GM23248 (cell line): ENCODE data around the gene SETD2.

Experiments used
- EZH2 ChIP-seq: fragments of 200-600 bp; sonication (generic); IDR thresholded peaks from 2 replicates; pipeline ENCODE4 v1.6.1; 2018; ENCODE audit warnings: antibody characterized with exemption, mild to moderate bottlenecking; ENCODE audit not compliant: insufficient read depth, poor library complexity, severe bottlenecking
- EZH2phosphoT487 ChIP-seq: fragments of 200-600 bp; sonication (generic); IDR thresholded peaks from 2 replicates; pipeline ENCODE4 v1.6.1; 2018; ENCODE audit warnings: antibody characterized with exemption, moderate library complexity, mild to moderate bottlenecking, low read depth; ENCODE audit not compliant: insufficient read depth

- TF ChIP-seq EZH2 (no peak), EZH2phosphoT487 (no peak)
Measured at GRCh38 chr3:46972396-46972795, 191.5 kb downstream of the SETD2 start.
